Ishikawa (cell line): ENCODE results near the gene GALNT13.

ENCODE experiments used
- CEBPB ChIP-seq: IDR thresholded peaks from 2 replicates; pipeline ENCODE4 v1.6.1; 2012
- CREB1 ChIP-seq: IDR thresholded peaks from 2 replicates; pipeline ENCODE4 v1.6.1; 2012; ENCODE audit warnings: low read depth
- EGR1 ChIP-seq: IDR thresholded peaks from 2 replicates; pipeline ENCODE4 v1.6.1; 2012
- EP300 ChIP-seq: IDR thresholded peaks from 2 replicates; pipeline ENCODE4 v1.6.1; 2012; ENCODE audit warnings: borderline replicate concordance
- FOXM1 ChIP-seq: IDR thresholded peaks from 2 replicates; pipeline ENCODE4 v1.6.1; 2012; ENCODE audit warnings: low read depth, borderline replicate concordance
- NFIC ChIP-seq: IDR thresholded peaks from 2 replicates; pipeline ENCODE4 v1.6.1; 2012
- RAD21 ChIP-seq: IDR thresholded peaks from 2 replicates; pipeline ENCODE4 v1.6.1; 2012; ENCODE audit warnings: low read depth
- TAF1 ChIP-seq: IDR thresholded peaks from 2 replicates; pipeline ENCODE4 v1.6.1; 2012; ENCODE audit warnings: low read depth, mild to moderate bottlenecking
- TCF12 ChIP-seq: IDR thresholded peaks from 2 replicates; pipeline ENCODE4 v1.6.1; 2012; ENCODE audit warnings: low read depth
- TEAD4 ChIP-seq: IDR thresholded peaks from 2 replicates; pipeline ENCODE4 v1.6.1; 2012
- YY1 ChIP-seq: IDR thresholded peaks from 2 replicates; pipeline ENCODE4 v1.6.1; 2012; ENCODE audit warnings: low read depth
- ZBTB7A ChIP-seq: IDR thresholded peaks from 2 replicates; pipeline ENCODE4 v1.6.1; 2012; ENCODE audit warnings: low read depth
- TF ChIP-seq, protein P1 (sequence below): IDR thresholded peaks from 2 replicates; pipeline ENCODE4 v1.6.1; 2012; ENCODE audit warnings: low read depth, mild to moderate bottlenecking
- TF ChIP-seq, protein P2 (sequence below): IDR thresholded peaks from 2 replicates; pipeline ENCODE4 v1.6.1; 2012
- TF ChIP-seq, protein P3 (sequence below): IDR thresholded peaks from 2 replicates; pipeline ENCODE4 v1.6.1; 2012

The GALNT13 gene

DNA sequence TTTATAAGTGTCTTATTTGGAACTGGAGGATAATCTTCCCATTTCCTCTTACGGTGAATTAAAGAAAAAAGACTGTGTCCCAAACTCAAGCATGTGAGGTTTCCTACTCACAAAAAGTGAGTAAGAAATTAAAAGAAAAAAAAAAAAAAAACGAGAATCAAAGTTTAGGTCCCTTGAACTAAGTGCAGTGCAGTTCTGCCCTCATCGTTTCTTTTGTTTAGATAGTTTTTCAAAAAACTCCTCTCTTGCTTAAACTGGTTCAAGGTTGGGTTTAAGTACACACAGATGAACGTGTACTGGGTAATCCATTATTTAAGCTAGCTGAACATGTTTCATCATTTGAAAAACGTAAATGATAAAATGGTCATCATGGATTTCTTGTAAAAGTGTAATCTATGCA, 590.9 kb downstream of the GALNT13 start:
- TF ChIP-seq TCF12 (no peak), EP300 (no peak), CREB1 (no peak), RAD21 (no peak), TAF1 (no peak), FOXM1 (no peak), EGR1 (no peak), TEAD4 (no peak), NFIC (no peak), CEBPB (no peak), ZBTB7A (no peak), YY1 (no peak)
- TF ChIP-seq, protein P1, sequence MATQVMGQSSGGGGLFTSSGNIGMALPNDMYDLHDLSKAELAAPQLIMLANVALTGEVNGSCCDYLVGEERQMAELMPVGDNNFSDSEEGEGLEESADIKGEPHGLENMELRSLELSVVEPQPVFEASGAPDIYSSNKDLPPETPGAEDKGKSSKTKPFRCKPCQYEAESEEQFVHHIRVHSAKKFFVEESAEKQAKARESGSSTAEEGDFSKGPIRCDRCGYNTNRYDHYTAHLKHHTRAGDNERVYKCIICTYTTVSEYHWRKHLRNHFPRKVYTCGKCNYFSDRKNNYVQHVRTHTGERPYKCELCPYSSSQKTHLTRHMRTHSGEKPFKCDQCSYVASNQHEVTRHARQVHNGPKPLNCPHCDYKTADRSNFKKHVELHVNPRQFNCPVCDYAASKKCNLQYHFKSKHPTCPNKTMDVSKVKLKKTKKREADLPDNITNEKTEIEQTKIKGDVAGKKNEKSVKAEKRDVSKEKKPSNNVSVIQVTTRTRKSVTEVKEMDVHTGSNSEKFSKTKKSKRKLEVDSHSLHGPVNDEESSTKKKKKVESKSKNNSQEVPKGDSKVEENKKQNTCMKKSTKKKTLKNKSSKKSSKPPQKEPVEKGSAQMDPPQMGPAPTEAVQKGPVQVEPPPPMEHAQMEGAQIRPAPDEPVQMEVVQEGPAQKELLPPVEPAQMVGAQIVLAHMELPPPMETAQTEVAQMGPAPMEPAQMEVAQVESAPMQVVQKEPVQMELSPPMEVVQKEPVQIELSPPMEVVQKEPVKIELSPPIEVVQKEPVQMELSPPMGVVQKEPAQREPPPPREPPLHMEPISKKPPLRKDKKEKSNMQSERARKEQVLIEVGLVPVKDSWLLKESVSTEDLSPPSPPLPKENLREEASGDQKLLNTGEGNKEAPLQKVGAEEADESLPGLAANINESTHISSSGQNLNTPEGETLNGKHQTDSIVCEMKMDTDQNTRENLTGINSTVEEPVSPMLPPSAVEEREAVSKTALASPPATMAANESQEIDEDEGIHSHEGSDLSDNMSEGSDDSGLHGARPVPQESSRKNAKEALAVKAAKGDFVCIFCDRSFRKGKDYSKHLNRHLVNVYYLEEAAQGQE, result no peak
- TF ChIP-seq, protein P2, sequence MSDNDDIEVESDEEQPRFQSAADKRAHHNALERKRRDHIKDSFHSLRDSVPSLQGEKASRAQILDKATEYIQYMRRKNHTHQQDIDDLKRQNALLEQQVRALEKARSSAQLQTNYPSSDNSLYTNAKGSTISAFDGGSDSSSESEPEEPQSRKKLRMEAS, result no peak
- TF ChIP-seq, protein P3, sequence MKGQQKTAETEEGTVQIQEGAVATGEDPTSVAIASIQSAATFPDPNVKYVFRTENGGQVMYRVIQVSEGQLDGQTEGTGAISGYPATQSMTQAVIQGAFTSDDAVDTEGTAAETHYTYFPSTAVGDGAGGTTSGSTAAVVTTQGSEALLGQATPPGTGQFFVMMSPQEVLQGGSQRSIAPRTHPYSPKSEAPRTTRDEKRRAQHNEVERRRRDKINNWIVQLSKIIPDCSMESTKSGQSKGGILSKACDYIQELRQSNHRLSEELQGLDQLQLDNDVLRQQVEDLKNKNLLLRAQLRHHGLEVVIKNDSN, result no peak

DNA sequence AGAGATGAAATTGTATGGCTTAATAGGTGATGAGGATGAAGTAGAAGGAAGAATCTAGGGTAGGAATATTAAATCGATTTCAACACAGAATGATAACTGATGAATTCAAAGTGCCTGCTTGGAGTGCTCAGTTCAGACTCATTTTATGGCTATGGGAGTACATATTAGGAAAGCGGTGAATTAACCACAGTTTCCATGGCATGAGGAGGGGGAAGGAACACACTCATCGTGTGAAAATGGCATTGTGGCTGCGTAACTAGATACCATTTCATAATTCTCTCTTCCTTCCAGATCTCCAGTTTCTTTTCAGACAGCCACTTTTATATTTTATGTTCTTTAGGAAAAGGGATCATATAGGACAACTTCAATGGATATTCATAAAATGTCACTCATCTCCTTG, 594.5 kb downstream of the GALNT13 start:
- TF ChIP-seq EGR1 (no peak), FOXM1 (no peak), TEAD4 (no peak), TAF1 (no peak), NFIC (no peak), TCF12 (no peak), RAD21 (no peak), CEBPB (no peak), EP300 (no peak), YY1 (no peak), CREB1 (no peak)
- TF ChIP-seq, protein P1, result no peak
- TF ChIP-seq, protein P3, result no peak
- TF ChIP-seq, protein P2, result no peak

DNA sequence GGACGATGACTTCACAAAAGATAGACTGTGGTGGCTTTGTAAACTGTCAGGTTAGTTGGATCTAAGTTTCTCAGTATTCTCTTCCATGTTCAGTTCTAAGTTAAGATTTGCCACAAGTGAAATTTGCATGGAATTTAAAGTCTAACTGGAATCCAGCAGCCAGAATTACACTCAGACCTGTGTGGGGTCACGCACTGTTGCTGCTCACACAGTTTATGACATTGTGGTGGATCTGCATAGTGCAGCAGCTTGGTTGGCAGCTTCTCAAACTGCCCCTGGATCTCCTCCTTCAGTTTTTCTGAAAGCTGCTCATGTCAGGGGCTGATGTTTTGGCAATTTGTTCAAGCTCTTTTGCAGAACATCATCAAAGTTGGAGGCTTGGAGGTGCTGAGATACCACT, 598.7 kb downstream of the GALNT13 start:
- TF ChIP-seq RAD21, result no peak
- TF ChIP-seq TCF12, result no peak
- TF ChIP-seq TEAD4, result no peak
- no peak for TF ChIP-seq NFIC
- TF ChIP-seq, protein P1, result no peak
- no peak for TF ChIP-seq EGR1
- TF ChIP-seq EP300, result no peak
- no peak for TF ChIP-seq CREB1
- TF ChIP-seq FOXM1, result no peak
- TF ChIP-seq, protein P2, result no peak
- TF ChIP-seq TAF1, result no peak
- no peak for TF ChIP-seq CEBPB
- no peak for TF ChIP-seq YY1
- TF ChIP-seq, protein P3, result no peak
- no peak for TF ChIP-seq ZBTB7A

DNA sequence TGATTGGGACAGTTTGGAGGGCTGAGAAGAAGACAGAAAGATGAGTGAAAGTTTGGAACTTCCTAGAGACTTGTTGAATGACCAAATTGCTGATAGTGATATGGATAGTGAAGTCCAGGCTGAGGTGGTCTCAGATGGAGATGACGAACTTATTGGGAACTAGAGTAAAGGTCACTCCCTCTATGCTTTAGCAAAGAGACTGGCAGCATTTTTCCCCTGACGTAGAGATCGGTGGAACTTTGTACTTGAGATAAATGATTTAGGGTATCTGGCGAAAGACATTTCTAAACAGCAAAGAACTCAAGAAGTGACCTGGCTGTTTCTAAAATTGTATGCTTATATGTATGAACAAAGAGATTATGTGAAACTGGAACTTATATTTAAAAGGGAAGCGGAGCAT, 605.6 kb downstream of the GALNT13 start:
- TF ChIP-seq, protein P1, result no peak
- TF ChIP-seq, protein P3, result no peak
